ENCODE measurements around the gene DACT2. TPM values are rescaled to one million over a fixed set of nuclear protein-coding genes. Genes with fewer than 3 reads are reported as not detected.
"Not testable (repeated sequence)": the region's sequence is repeated elsewhere in the genome, so short reads cannot be mapped to it uniquely, and the experiment has no call there.

The DACT2 gene
- total RNA-seq, 1 experiment from 2014 or later: 4.9 TPM

GRCh38 chr6:168268755-168269154, 50.8 kb downstream of the DACT2 start (continued):
- TF ChIP-seq ATF3 (CRISPR knock-in tag; conservative IDR thresholded peaks at IDR 0.05) (no peak), ZNF532 (CRISPR knock-in tag; IDR thresholded peaks at IDR 0.05; ENCODE audit: borderline replicate concordance) (no peak)

GRCh38 chr6:168267779-168268178, 51.8 kb downstream of the DACT2 start:
- H3K27ac Mint-ChIP-seq; CTCF ChIA-PET; POLR2A ChIA-PET; DNase-seq (ENCODE audit: low spot score); ATAC-seq; H3K4me3 Mint-ChIP-seq; H3K9me3 Mint-ChIP-seq; H3K36me3 Mint-ChIP-seq; H3K27me3 Mint-ChIP-seq (ENCODE audit: low read depth): not testable (repeated sequence)
- peaks cover 11% of the 10 kb centered on the region for H3K4me1 Mint-ChIP-seq

- no peak overlapping the region for H3K4me3 Mint-ChIP-seq
- peaks cover 5% of the 10 kb centered on the region for H3K4me1 Mint-ChIP-seq
- TF ChIP-seq PREB (CRISPR knock-in tag; IDR thresholded peaks at IDR 0.05; ENCODE audit: borderline replicate concordance) (no peak), ZNF317 (CRISPR knock-in tag; IDR thresholded peaks at IDR 0.05; ENCODE audit: borderline replicate concordance, low read depth) (no peak), SOX15 (CRISPR knock-in tag; IDR thresholded peaks at IDR 0.05) (no peak), TEAD4 (CRISPR knock-in tag; IDR thresholded peaks at IDR 0.05) (no peak), SMAD3 (CRISPR knock-in tag; IDR thresholded peaks at IDR 0.05; ENCODE audit: borderline replicate concordance) (no peak)
- DNase-seq (ENCODE audit: low spot score): no peak
- POLR2A ChIA-PET: no interaction called here
- no peaks in the 10 kb centered on the region for H3K36me3 Mint-ChIP-seq
- no peaks in the 10 kb centered on the region for H3K27me3 Mint-ChIP-seq (ENCODE audit: low read depth)
- H3K27ac Mint-ChIP-seq: no peak overlapping the region
- ATAC-seq: no peak
- CTCF ChIA-PET: interaction anchor here (1.2 kb wide), 1 partner anchor 12 kb away, joined by 3 read pairs; no protein-coding TSS in a partner anchor
- H3K9me3 Mint-ChIP-seq: no peaks in the 10 kb centered on the region
Observed at GRCh38 chr6:168265827-168266815, 53.5 kb downstream of the DACT2 start.

- Mint-ChIP-seq H3K4me1 (peaks cover 5% of the 10 kb centered on the region), H3K36me3 (no peaks in the 10 kb centered on the region), H3K4me3 (no peak overlapping the region), H3K27me3 (ENCODE audit: low read depth) (no peaks in the 10 kb centered on the region), H3K27ac (no peak overlapping the region), H3K9me3 (no peaks in the 10 kb centered on the region)
- ChIA-PET CTCF (no interaction called here), POLR2A (interaction anchor here (0.7 kb wide), 1 partner anchor 879 kb away, joined by 4 read pairs; no protein-coding TSS in a partner anchor)
- no peak for DNase-seq (ENCODE audit: low spot score)
- no peak for ATAC-seq
- no peak for TF ChIP-seq NR3C1 (CRISPR knock-in tag; conservative IDR thresholded peaks at IDR 0.05; ENCODE audit: low read depth)
- no peak for TF ChIP-seq RELA (CRISPR knock-in tag; IDR thresholded peaks at IDR 0.05; ENCODE audit: borderline replicate concordance)
- no peak for TF ChIP-seq ATF2 (CRISPR knock-in tag; IDR thresholded peaks at IDR 0.05; ENCODE audit: borderline replicate concordance, low read depth)
- TF ChIP-seq USF1 (CRISPR knock-in tag; IDR thresholded peaks at IDR 0.05): no peak
- TF ChIP-seq CBFB (CRISPR knock-in tag; IDR thresholded peaks at IDR 0.05; ENCODE audit: low read depth): no peak
- no peak for TF ChIP-seq CDX4 (CRISPR knock-in tag; IDR thresholded peaks at IDR 0.05; ENCODE audit: borderline replicate concordance)
- no peak for TF ChIP-seq KAT7 (CRISPR knock-in tag; IDR thresholded peaks at IDR 0.05; ENCODE audit: borderline replicate concordance)
- TF ChIP-seq ZNF281 (CRISPR knock-in tag; IDR thresholded peaks at IDR 0.05): no peak
- no peak for TF ChIP-seq GTF2I (CRISPR knock-in tag; conservative IDR thresholded peaks at IDR 0.05)
- TF ChIP-seq TEAD4 (CRISPR knock-in tag; IDR thresholded peaks at IDR 0.05): no peak
Observed at GRCh38 chr6:168265394-168265793, 54.2 kb downstream of the DACT2 start.
